GM19043 (cell line): ENCODE data around the gene GPR35.

Experiments used
- ATAC-seq: cut with Tn5 transposase; IDR thresholded peaks from one replicate; pipeline ENCODE4 v1.9.1; 2021; ENCODE audit warnings: low read depth; ENCODE audit not compliant: unreplicated experiment

GPR35 gene

GRCh38 chr2:240588669-240589068 lies 36.6 kb upstream of the GPR35 start:
- no peak for ATAC-seq

- no peak for ATAC-seq
Observed at GRCh38 chr2:240589375-240589774, 35.9 kb upstream of the GPR35 start.

GRCh38 chr2:240589850-240590525 lies 35.3 kb upstream of the GPR35 start:
- ATAC-seq, result no peak

- no peak for ATAC-seq
Observed at GRCh38 chr2:240590681-240591111, 34.6 kb upstream of the GPR35 start.

GRCh38 chr2:240591226-240591625 lies 34.1 kb upstream of the GPR35 start:
- ATAC-seq, result no peak

- no peak for ATAC-seq
Observed at GRCh38 chr2:240591784-240592183, 33.5 kb upstream of the GPR35 start.

- ATAC-seq, result no peak
Observed at GRCh38 chr2:240593026-240593702, 32.1 kb upstream of the GPR35 start.

GRCh38 chr2:240593703-240594451 lies 31.4 kb upstream of the GPR35 start:
- no peak for ATAC-seq

GRCh38 chr2:240594511-240595380 lies 30.5 kb upstream of the GPR35 start:
- ATAC-seq, result no peak

GRCh38 chr2:240595381-240596079 lies 29.8 kb upstream of the GPR35 start:
- no peak for ATAC-seq

GRCh38 chr2:240596080-240596460 lies 29.2 kb upstream of the GPR35 start:
- ATAC-seq, result no peak

GRCh38 chr2:240596491-240596931 lies 28.8 kb upstream of the GPR35 start:
- no peak for ATAC-seq

- ATAC-seq, result no peak
Observed at GRCh38 chr2:240597054-240597418, 28.2 kb upstream of the GPR35 start.

- ATAC-seq, result no peak
Observed at GRCh38 chr2:240597419-240598181, 27.7 kb upstream of the GPR35 start.

- no peak for ATAC-seq
Observed at GRCh38 chr2:240598311-240598911, 26.9 kb upstream of the GPR35 start.

- ATAC-seq, result no peak
Observed at GRCh38 chr2:240599141-240599583, 26.1 kb upstream of the GPR35 start.

GRCh38 chr2:240600451-240600961 lies 24.8 kb upstream of the GPR35 start:
- no peak for ATAC-seq

GRCh38 chr2:240601061-240601830 lies 24.0 kb upstream of the GPR35 start:
- ATAC-seq, result no peak
